Bronchial epithelial cell (primary cell): ENCODE results near the gene ATF6B. TPM values are rescaled to one million over a fixed set of nuclear protein-coding genes. Genes with fewer than 3 reads are reported as not detected.
"Not testable (repeated sequence)": the region's sequence is repeated elsewhere in the genome, so short reads cannot be mapped to it uniquely, and the experiment has no call there.

Source experiments
- DNase-seq: peaks from one replicate; pipeline ENCODE4 v3.0.0-alpha.2; 2010; ENCODE audit warnings: low read depth
- FAIRE-seq: peaks from 2 replicates; lab custom pipeline; 2011; peaks lifted over from hg19 to GRCh38; lab: Jason Lieb, UNC
- H3K27me3 ChIP-seq: 2 replicates; pipeline ENCODE4 v1.5.1; 2011; ENCODE audit warnings: low read length; ENCODE audit not compliant: control insufficient read depth, insufficient read depth
- H3K36me3 ChIP-seq: 2 replicates; pipeline ENCODE4 v1.5.1; 2011; ENCODE audit warnings: low read length; ENCODE audit not compliant: control insufficient read depth, insufficient read depth
- H3K4me3 ChIP-seq: 2 replicates; pipeline ENCODE4 v1.5.1; 2011; ENCODE audit warnings: mild to moderate bottlenecking, low read depth, low read length, control low read depth
- CTCF ChIP-seq: IDR thresholded peaks from 2 replicates; pipeline ENCODE4 v1.5.1; 2011; ENCODE audit warnings: mild to moderate bottlenecking, moderate library complexity, low read length, control low read depth, inconsistent platforms; ENCODE audit not compliant: insufficient read depth, severe bottlenecking
- total RNA-seq: library from RNA; depleted of rRNA; stranded (reverse); fragments of >200 nt; gene quantifications from 2 replicates; pipeline ENCODE4 v1.2.1, GENCODE V29; 2014

ATF6B gene
- total RNA-seq, 1 donor from 2014 or later, result 8.7 TPM

- no peak within 1 kb of the TSS for H3K4me3 ChIP-seq
- H3K27me3 ChIP-seq, result peaks cover 2% of the 10 kb centered on the region
- FAIRE-seq (no peak), DNase-seq (no peak)
- no peak for TF ChIP-seq CTCF
- H3K36me3 ChIP-seq, result no peaks in the 10 kb centered on the region
Measured at GRCh38 chr6:32109114-32109764, 18.8 kb downstream of the ATF6B start, which contains the start of gene TNXB. Gene TNXB (minus strand): TSS chr6:32109338. CDS start chr6:32098198, 11,140 bp downstream.

GRCh38 chr6:32108727-32109113, 19.3 kb downstream of the ATF6B start:
- FAIRE-seq, result no peak

GRCh38 chr6:32108094-32108627, 19.9 kb downstream of the ATF6B start:
- DNase-seq (no peak), FAIRE-seq (no peak)
- Histone ChIP-seq H3K36me3 (no peaks in the 10 kb centered on the region), H3K4me3 (no peak overlapping the region), H3K27me3 (peaks cover 2% of the 10 kb centered on the region)
- TF ChIP-seq CTCF, result no peak

More at GRCh38 chr6:32108727-32109113, 19.3 kb downstream of the ATF6B start:
- H3K4me3 ChIP-seq, result no peak overlapping the region
- no peak for DNase-seq
- no peak for TF ChIP-seq CTCF
- peaks cover 2% of the 10 kb centered on the region for H3K27me3 ChIP-seq
- no peaks in the 10 kb centered on the region for H3K36me3 ChIP-seq

- FAIRE-seq (no peak), DNase-seq (no peak)
- no peak for TF ChIP-seq CTCF
- Histone ChIP-seq H3K4me3 (no peak overlapping the region), H3K36me3 (no peaks in the 10 kb centered on the region), H3K27me3 (peaks cover 2% of the 10 kb centered on the region)
Measured at GRCh38 chr6:32107406-32107805, 20.6 kb downstream of the ATF6B start.

- H3K36me3 ChIP-seq, result no peaks in the 10 kb centered on the region
- FAIRE-seq (no peak), DNase-seq (no peak)
- TF ChIP-seq CTCF, result no peak
- no peak overlapping the region for H3K4me3 ChIP-seq
- peaks cover 2% of the 10 kb centered on the region for H3K27me3 ChIP-seq
Measured at GRCh38 chr6:32105433-32105832, 22.6 kb downstream of the ATF6B start.

GRCh38 chr6:32102255-32102654, 25.8 kb downstream of the ATF6B start:
- no peak for DNase-seq
- no peaks in the 10 kb centered on the region for H3K36me3 ChIP-seq
- FAIRE-seq, result no peak
- peaks cover 2% of the 10 kb centered on the region for H3K27me3 ChIP-seq
- H3K4me3 ChIP-seq, result no peak overlapping the region
- TF ChIP-seq CTCF, result no peak

- not testable (repeated sequence) for H3K36me3 ChIP-seq, FAIRE-seq, DNase-seq, H3K4me3 ChIP-seq
- peaks cover 16% of the 10 kb centered on the region for H3K27me3 ChIP-seq
Measured at GRCh38 chr6:32100251-32100650, 27.8 kb downstream of the ATF6B start.
